Peyer's patch (tissue), 4 donors: Measurements from ENCODE around the gene CLTCL1.

Experiments used
- CTCF ChIP-seq, 6 experiments: fragments of 450-650 bp in 4 of 6; fragments of 200-600 bp in 2 of 6; sonication (generic) in 1 of 6; IDR thresholded peaks; one replicate each; pipeline ENCODE4 v1.5.1; 2017 to 2019; ENCODE audit warnings: antibody characterized with exemption in 6 of 6, mild to moderate bottlenecking in 3 of 6, moderate library complexity in 1 of 6
- POLR2A ChIP-seq, 2 donors: fragments of 450-650 bp; IDR thresholded peaks; one replicate each; pipeline ENCODE4 v1.5.1; 2017; ENCODE audit warnings: antibody characterized with exemption in 2 of 2, mild to moderate bottlenecking in 2 of 2, moderate library complexity in 2 of 2

GRCh38 chr22:19177164-19178064 is 114.1 kb downstream of the CLTCL1 start:
- TF ChIP-seq POLR2A (IDR thresholded peaks at IDR 0.05) (peak in 1 of 2 donors; percentile 5), CTCF (IDR thresholded peaks at IDR 0.05) (no peak)
